Liver (tissue), 9 donors: Measurements from ENCODE around the gene ATF4. TPM values are rescaled to one million over a fixed set of nuclear protein-coding genes. Genes with fewer than 3 reads are reported as not detected.
A peak's percentile ranks its signal among the peaks of the same experiment; 100 is the strongest.
"Not testable (repeated sequence)": the region's sequence is repeated elsewhere in the genome, so short reads cannot be mapped to it uniquely, and the experiment has no call there.

Source experiments
- DNase-seq: peaks from one replicate; pipeline ENCODE4 v3.0.0-alpha.2; 2017; ENCODE audit warnings: low spot score
- H3K27ac ChIP-seq, 2 donors: one replicate each; pipeline ENCODE4 v1.7.0; 2013; ENCODE audit warnings: inconsistent platforms in 2 of 2, low read length in 2 of 2, control low read depth in 1 of 2, low read depth in 1 of 2, mild to moderate bottlenecking in 1 of 2
- H3K27me3 ChIP-seq, 4 donors: one replicate each; pipeline versions ENCODE4 v1.6.1 to v1.7.0; 2013; ENCODE audit warnings: low read length in 3 of 4, inconsistent platforms in 1 of 4, mild to moderate bottlenecking in 1 of 4, moderate library complexity in 1 of 4; ENCODE audit not compliant: control insufficient read depth in 4 of 4, insufficient read depth in 4 of 4
- H3K36me3 ChIP-seq, 4 donors: one replicate each; pipeline versions ENCODE4 v1.6.1 to v1.7.0; 2013; ENCODE audit warnings: low read length in 3 of 4, mild to moderate bottlenecking in 3 of 4, low read depth in 1 of 4, moderate library complexity in 1 of 4; ENCODE audit not compliant: control insufficient read depth in 4 of 4, insufficient read depth in 3 of 4
- H3K4me1 ChIP-seq, 4 donors: one replicate each; pipeline versions ENCODE4 v1.6.1 to v1.7.0; 2013; ENCODE audit warnings: low read length in 3 of 4, mild to moderate bottlenecking in 3 of 4, moderate library complexity in 1 of 4; ENCODE audit not compliant: control insufficient read depth in 4 of 4, insufficient read depth in 4 of 4
- H3K4me3 ChIP-seq, 3 donors: one replicate each; pipeline versions ENCODE4 v1.6.1 to v1.7.0; 2013; ENCODE audit warnings: low read length in 3 of 3, control low read depth in 1 of 3, low read depth in 1 of 3, mild to moderate bottlenecking in 1 of 3
- H3K9ac ChIP-seq, 2 donors: one replicate each; pipeline ENCODE4 v1.7.0; 2013; ENCODE audit warnings: low read length in 2 of 2, mild to moderate bottlenecking in 2 of 2, moderate library complexity in 2 of 2, control low read depth in 1 of 2, low read depth in 1 of 2
- H3K9me3 ChIP-seq, 4 donors: one replicate each; pipeline versions ENCODE4 v1.6.1 to v1.7.0; 2013; ENCODE audit warnings: low read length in 3 of 4; ENCODE audit not compliant: control insufficient read depth in 4 of 4
- EGR1 ChIP-seq, 2 donors: IDR thresholded peaks; 2 replicates each; pipeline ENCODE4 v1.6.1; 2016 to 2018; ENCODE audit warnings: antibody characterized with exemption in 2 of 2, low read depth in 2 of 2
- FOXA2 ChIP-seq: IDR thresholded peaks from 2 replicates; pipeline ENCODE4 v1.6.1; 2016; ENCODE audit warnings: antibody characterized with exemption
- HNF4A ChIP-seq, 2 donors: conservative IDR thresholded peaks; 2 replicates each; pipeline ENCODE4 v1.6.1; 2016; ENCODE audit warnings: antibody characterized with exemption in 2 of 2, mild to moderate bottlenecking in 2 of 2
- HNF4G ChIP-seq: IDR thresholded peaks from 2 replicates; pipeline ENCODE4 v1.6.1; 2016; ENCODE audit warnings: antibody characterized with exemption
- JUND ChIP-seq, 2 donors: IDR thresholded peaks; 2 replicates each; pipeline ENCODE4 v1.6.1; 2016; ENCODE audit warnings: antibody characterized with exemption in 2 of 2
- NR2F2 ChIP-seq: IDR thresholded peaks from 2 replicates; pipeline ENCODE4 v1.6.1; 2016; ENCODE audit warnings: antibody characterized with exemption
- RAD21 ChIP-seq, 2 donors: IDR thresholded peaks; 2 replicates each; pipeline ENCODE4 v1.6.1; 2016; ENCODE audit warnings: antibody characterized with exemption in 2 of 2, mild to moderate bottlenecking in 2 of 2
- SP1 ChIP-seq: IDR thresholded peaks from 2 replicates; pipeline ENCODE4 v1.6.1; 2018; ENCODE audit warnings: antibody characterized with exemption, mild to moderate bottlenecking
- TAF1 ChIP-seq: conservative IDR thresholded peaks from 2 replicates; pipeline ENCODE4 v1.6.1; 2016; ENCODE audit warnings: antibody characterized with exemption, mild to moderate bottlenecking
- YY1 ChIP-seq: IDR thresholded peaks from 2 replicates; pipeline ENCODE4 v1.6.1; 2016; ENCODE audit warnings: antibody characterized with exemption, mild to moderate bottlenecking
- WGBS: extraction: QIAGEN DNeasy Blood & Tissue Kit; methylation state at CpG from one replicate; pipeline ENCODE4 v1.1.7; 2013; 5-methylcytosine and 5-hydroxymethylcytosine counted together
- polyA plus RNA-seq, 2 donors: library from polyadenylated mRNA; stranded (reverse) in 1 of 2; unstranded in 1 of 2; fragments of 200-250 nt in 1 of 2; fragments of >200 nt in 1 of 2; fragmentation: Nextera tagmentation in 1 of 2; extraction: Ambion mirVana in 1 of 2; gene quantifications; one replicate each; pipeline versions ENCODE4 v1.2.1 to v1.2.3, GENCODE V29; 2013 to 2015
- total RNA-seq, 2 donors: library from RNA; depleted of rRNA; stranded (reverse); fragments of >200 nt; gene quantifications; one replicate each; pipeline ENCODE4 v1.2.3, GENCODE V29; 2014
- TF ChIP-seq, protein P1 (sequence below): fragments of 150-350 bp; IDR thresholded peaks from 2 replicates; pipeline ENCODE4 v1.5.1; 2017; ENCODE audit warnings: improper control_type of control experiment, low read depth, low read length; ENCODE audit not compliant: missing input control
- TF ChIP-seq, protein P2 (sequence below): IDR thresholded peaks from 2 replicates; pipeline ENCODE4 v1.6.1; 2016; ENCODE audit warnings: antibody characterized with exemption
- TF ChIP-seq, protein P3 (sequence below): IDR thresholded peaks from 2 replicates; pipeline ENCODE4 v1.6.1; 2016; ENCODE audit warnings: antibody characterized with exemption
- TF ChIP-seq, protein P4 (sequence below): IDR thresholded peaks from 2 replicates; pipeline ENCODE4 v1.6.1; 2016; ENCODE audit warnings: antibody characterized with exemption, mild to moderate bottlenecking
- donor health status: healthy.
- donor health status: healthy.
- donor health status: healthy.
- donor health status: healthy.
- donor health status: healthy.

The ATF4 gene
- total and polyA plus RNA-seq, 4 donors, result 112 to 211 (median 169) TPM

DNA sequence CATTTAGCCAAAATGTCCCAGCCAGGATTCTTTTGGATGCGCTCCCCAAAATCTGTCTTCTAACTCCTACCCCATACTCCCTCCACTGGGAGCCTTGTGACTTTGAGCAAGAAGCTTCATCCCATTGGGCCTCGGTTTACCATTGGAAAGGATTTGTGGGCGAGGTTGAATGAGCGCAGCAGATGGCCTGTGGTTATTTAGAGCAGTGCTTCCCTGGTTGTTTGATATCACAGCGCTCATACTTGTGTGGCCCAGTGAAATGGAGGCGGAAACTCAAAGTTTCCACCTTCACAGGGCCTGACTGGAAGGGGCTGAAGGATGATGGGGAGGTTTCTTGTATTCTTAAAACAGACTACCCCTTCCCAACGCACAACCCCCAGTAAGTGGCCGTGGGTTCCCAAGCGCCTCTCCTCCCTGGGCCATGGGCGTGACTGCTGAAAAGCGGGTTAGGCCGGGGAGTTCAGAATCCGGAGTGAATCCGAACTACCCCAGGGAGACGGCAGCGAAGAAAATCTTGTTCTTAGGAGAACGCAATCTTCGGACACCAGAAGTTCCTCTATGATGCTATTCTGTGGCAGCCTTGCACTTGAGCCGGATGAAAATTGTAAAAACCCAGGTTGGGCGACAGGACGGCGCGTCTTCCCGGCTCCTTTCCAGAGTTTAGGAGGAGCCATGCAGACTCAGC lies 1.2 kb upstream of the ATF4 start:
- peak overlapping the region; percentile 57 to 92 for H3K9ac ChIP-seq
- no peaks in the 10 kb centered on the region for H3K27me3 ChIP-seq
- TF ChIP-seq HNF4G, result no peak
- TF ChIP-seq YY1, result peak; percentile 22
- WGBS, result 11% methylated on average over 24 of the region's 24 CpGs
- peak overlapping the region; percentile 85 to 92 (median 87) for H3K4me3 ChIP-seq
- no peak for DNase-seq
- peaks cover 7 to 43% (median 39%) of the 10 kb centered on the region in 4 donors for H3K36me3 ChIP-seq
- peak overlapping the region; percentile 79 to 98 for H3K27ac ChIP-seq
- no peaks in the 10 kb centered on the region for H3K9me3 ChIP-seq
- H3K4me1 ChIP-seq, result peaks cover 3 to 51% (median 33%) of the 10 kb centered on the region in 4 donors

DNA sequence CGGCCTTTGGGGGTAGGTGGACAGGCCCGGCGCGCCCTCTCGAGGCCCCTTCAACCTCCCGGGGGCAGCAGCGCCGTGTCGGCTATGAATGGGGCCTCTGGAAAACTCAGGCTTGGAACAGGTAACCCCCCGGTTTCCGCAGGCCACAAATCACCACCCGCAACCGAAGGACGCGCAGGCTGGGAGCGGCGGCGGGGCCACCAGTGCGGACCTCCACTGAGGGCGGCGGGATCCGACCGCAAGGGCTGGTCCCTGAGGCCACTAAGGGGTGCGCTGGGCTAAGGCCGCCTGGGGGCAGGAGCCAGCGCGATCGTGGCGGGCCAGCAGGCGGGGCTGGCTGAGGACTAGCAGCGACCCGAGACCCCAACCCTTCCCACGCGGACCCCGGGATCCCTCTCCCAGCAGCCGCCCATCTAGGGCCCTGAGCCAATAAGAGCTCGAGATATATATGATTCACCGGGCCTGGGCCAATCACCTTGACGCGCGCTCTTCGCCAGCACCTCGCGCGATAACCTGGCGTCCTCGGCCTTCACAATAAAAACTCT lies 609 bp upstream of the ATF4 start:
- Histone ChIP-seq H3K9ac (peak overlapping the region in 1 of 2 donors; percentile 92), H3K36me3 (peaks cover 7 to 39% (median 37%) of the 10 kb centered on the region in 4 donors)
- under 1% methylated on average over 47 of the region's 47 CpGs for WGBS

DNA sequence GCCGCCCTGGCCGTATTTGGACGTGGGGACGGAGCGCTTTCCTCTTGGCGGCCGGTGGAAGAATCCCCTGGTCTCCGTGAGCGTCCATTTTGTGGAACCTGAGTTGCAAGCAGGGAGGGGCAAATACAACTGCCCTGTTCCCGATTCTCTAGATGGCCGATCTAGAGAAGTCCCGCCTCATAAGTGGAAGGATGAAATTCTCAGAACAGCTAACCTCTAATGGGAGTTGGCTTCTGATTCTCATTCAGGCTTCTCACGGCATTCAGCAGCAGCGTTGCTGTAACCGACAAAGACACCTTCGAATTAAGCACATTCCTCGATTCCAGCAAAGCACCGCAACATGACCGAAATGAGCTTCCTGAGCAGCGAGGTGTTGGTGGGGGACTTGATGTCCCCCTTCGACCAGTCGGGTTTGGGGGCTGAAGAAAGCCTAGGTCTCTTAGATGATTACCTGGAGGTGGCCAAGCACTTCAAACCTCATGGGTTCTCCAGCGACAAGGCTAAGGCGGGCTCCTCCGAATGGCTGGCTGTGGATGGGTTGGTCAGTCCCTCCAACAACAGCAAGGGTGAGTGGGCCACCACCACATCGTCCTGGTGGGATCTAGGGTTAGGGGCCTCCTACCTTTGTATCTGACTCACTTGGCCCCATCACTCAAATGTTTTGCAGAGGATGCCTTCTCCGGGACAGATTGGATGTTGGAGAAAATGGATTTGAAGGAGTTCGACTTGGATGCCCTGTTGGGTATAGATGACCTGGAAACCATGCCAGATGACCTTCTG lies 934 bp downstream of the ATF4 start:
- peaks cover 4 to 26% (median 25%) of the 10 kb centered on the region in 4 donors for H3K36me3 ChIP-seq

More for the DNA sequence above, 609 bp upstream of the ATF4 start:
- peak overlapping the region; percentile 79 to 98 for H3K27ac ChIP-seq
- H3K4me3 ChIP-seq, result peak overlapping the region; percentile 85 to 92 (median 87)
- H3K27me3 ChIP-seq, result no peaks in the 10 kb centered on the region
- peaks cover 3 to 51% (median 33%) of the 10 kb centered on the region in 4 donors for H3K4me1 ChIP-seq
- TF ChIP-seq JUND (IDR thresholded peaks at IDR 0.05) (peak; percentile 51 to 75), YY1 (no peak), FOXA2 (no peak), SP1 (no peak), RAD21 (IDR thresholded peaks at IDR 0.05) (peak; percentile 37 to 48), NR2F2 (no peak), EGR1 (IDR thresholded peaks at IDR 0.05; ENCODE audit: low read depth in 2 of 2) (no peak), HNF4A (conservative IDR thresholded peaks at IDR 0.05) (no peak), TAF1 (no peak)
- TF ChIP-seq, protein P1, sequence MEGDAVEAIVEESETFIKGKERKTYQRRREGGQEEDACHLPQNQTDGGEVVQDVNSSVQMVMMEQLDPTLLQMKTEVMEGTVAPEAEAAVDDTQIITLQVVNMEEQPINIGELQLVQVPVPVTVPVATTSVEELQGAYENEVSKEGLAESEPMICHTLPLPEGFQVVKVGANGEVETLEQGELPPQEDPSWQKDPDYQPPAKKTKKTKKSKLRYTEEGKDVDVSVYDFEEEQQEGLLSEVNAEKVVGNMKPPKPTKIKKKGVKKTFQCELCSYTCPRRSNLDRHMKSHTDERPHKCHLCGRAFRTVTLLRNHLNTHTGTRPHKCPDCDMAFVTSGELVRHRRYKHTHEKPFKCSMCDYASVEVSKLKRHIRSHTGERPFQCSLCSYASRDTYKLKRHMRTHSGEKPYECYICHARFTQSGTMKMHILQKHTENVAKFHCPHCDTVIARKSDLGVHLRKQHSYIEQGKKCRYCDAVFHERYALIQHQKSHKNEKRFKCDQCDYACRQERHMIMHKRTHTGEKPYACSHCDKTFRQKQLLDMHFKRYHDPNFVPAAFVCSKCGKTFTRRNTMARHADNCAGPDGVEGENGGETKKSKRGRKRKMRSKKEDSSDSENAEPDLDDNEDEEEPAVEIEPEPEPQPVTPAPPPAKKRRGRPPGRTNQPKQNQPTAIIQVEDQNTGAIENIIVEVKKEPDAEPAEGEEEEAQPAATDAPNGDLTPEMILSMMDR, result no peak
- TF ChIP-seq, protein P2, sequence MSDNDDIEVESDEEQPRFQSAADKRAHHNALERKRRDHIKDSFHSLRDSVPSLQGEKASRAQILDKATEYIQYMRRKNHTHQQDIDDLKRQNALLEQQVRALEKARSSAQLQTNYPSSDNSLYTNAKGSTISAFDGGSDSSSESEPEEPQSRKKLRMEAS, result no peak
- TF ChIP-seq, protein P3, sequence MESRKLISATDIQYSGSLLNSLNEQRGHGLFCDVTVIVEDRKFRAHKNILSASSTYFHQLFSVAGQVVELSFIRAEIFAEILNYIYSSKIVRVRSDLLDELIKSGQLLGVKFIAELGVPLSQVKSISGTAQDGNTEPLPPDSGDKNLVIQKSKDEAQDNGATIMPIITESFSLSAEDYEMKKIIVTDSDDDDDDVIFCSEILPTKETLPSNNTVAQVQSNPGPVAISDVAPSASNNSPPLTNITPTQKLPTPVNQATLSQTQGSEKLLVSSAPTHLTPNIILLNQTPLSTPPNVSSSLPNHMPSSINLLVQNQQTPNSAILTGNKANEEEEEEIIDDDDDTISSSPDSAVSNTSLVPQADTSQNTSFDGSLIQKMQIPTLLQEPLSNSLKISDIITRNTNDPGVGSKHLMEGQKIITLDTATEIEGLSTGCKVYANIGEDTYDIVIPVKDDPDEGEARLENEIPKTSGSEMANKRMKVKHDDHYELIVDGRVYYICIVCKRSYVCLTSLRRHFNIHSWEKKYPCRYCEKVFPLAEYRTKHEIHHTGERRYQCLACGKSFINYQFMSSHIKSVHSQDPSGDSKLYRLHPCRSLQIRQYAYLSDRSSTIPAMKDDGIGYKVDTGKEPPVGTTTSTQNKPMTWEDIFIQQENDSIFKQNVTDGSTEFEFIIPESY, result peak; percentile 99
- TF ChIP-seq, protein P4, sequence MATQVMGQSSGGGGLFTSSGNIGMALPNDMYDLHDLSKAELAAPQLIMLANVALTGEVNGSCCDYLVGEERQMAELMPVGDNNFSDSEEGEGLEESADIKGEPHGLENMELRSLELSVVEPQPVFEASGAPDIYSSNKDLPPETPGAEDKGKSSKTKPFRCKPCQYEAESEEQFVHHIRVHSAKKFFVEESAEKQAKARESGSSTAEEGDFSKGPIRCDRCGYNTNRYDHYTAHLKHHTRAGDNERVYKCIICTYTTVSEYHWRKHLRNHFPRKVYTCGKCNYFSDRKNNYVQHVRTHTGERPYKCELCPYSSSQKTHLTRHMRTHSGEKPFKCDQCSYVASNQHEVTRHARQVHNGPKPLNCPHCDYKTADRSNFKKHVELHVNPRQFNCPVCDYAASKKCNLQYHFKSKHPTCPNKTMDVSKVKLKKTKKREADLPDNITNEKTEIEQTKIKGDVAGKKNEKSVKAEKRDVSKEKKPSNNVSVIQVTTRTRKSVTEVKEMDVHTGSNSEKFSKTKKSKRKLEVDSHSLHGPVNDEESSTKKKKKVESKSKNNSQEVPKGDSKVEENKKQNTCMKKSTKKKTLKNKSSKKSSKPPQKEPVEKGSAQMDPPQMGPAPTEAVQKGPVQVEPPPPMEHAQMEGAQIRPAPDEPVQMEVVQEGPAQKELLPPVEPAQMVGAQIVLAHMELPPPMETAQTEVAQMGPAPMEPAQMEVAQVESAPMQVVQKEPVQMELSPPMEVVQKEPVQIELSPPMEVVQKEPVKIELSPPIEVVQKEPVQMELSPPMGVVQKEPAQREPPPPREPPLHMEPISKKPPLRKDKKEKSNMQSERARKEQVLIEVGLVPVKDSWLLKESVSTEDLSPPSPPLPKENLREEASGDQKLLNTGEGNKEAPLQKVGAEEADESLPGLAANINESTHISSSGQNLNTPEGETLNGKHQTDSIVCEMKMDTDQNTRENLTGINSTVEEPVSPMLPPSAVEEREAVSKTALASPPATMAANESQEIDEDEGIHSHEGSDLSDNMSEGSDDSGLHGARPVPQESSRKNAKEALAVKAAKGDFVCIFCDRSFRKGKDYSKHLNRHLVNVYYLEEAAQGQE, result no peak
- H3K9me3 ChIP-seq, result no peaks in the 10 kb centered on the region
- DNase-seq, result no peak

DNA sequence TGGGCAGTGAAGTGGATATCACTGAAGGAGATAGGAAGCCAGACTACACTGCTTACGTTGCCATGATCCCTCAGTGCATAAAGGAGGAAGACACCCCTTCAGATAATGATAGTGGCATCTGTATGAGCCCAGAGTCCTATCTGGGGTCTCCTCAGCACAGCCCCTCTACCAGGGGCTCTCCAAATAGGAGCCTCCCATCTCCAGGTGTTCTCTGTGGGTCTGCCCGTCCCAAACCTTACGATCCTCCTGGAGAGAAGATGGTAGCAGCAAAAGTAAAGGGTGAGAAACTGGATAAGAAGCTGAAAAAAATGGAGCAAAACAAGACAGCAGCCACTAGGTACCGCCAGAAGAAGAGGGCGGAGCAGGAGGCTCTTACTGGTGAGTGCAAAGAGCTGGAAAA lies 1.7 kb downstream of the ATF4 start:
- peak overlapping the region in 1 of 2 donors; percentile 54 for H3K9ac ChIP-seq
- H3K27ac ChIP-seq, DNase-seq, H3K9me3 ChIP-seq, H3K27me3 ChIP-seq: not testable (repeated sequence)
- H3K4me3 ChIP-seq, result peak overlapping the region in 1 of 3 donors; percentile 92
- WGBS, result 39% methylated on average over 4 of the region's 5 CpGs
- peaks cover 3 to 54% (median 36%) of the 10 kb centered on the region in 4 donors for H3K4me1 ChIP-seq
- H3K36me3 ChIP-seq, result peaks cover 4 to 26% (median 21%) of the 10 kb centered on the region in 4 donors

More for the DNA sequence above, 934 bp downstream of the ATF4 start:
- 2% methylated on average over 28 of the region's 28 CpGs for WGBS
- Histone ChIP-seq H3K4me1 (peaks cover 3 to 50% (median 35%) of the 10 kb centered on the region in 4 donors), H3K27ac (peak overlapping the region; percentile 79 to 98), H3K4me3 (peak overlapping the region; percentile 85 to 92 (median 87)), H3K9ac (peak overlapping the region; percentile 61 to 92)
- DNase-seq, H3K27me3 ChIP-seq, H3K9me3 ChIP-seq: not testable (repeated sequence)
